ENCODE data around the gene AJAP1. TPM values are rescaled to one million over a fixed set of nuclear protein-coding genes. Genes with fewer than 3 reads are reported as not detected.

Gene AJAP1
- total RNA-seq, 2 experiments from 2014 or later = 0.39 to 0.47 TPM

- H3K4me1 ChIP-seq (ENCODE audit: insufficient read depth, low read length) = no peaks in the 10 kb centered on the region
- H3K9me3 Mint-ChIP-seq = no peaks in the 10 kb centered on the region
- H3K27me3 Mint-ChIP-seq = peaks cover 8% of the 10 kb centered on the region
- H3K9me3 ChIP-seq (ENCODE audit: control insufficient read depth in 1 of 2, insufficient read depth in 1 of 2, low read length in 2 of 2) = no peaks in the 10 kb centered on the region
- H3K27me3 ChIP-seq (ENCODE audit: control insufficient read depth in 1 of 2, insufficient read depth in 2 of 2, low read length in 2 of 2) = no peaks in the 10 kb centered on the region
- ATAC-seq (ENCODE audit: poor library complexity) = no peak
- H3K27ac Mint-ChIP-seq = no peak overlapping the region
- ChIA-PET CTCF (no interaction called here), POLR2A (no interaction called here)
- no peaks in the 10 kb centered on the region for H3K36me3 Mint-ChIP-seq (ENCODE audit: low read depth)
- no peak for DNase-seq
- no peak overlapping the region for H3K4me3 ChIP-seq (ENCODE audit: low read length)
- H3K27ac ChIP-seq (ENCODE audit: low read depth in 1 of 2, low read length in 2 of 2) = no peak overlapping the region
- TF ChIP-seq CTCF (IDR thresholded peaks at IDR 0.05) = no peak
- H3K4me1 Mint-ChIP-seq (ENCODE audit: low read depth) = no peaks in the 10 kb centered on the region
- H3K4me3 Mint-ChIP-seq = no peak overlapping the region
- no peaks in the 10 kb centered on the region for H3K36me3 ChIP-seq (ENCODE audit: insufficient read depth, low read length)
- intact Hi-C loops (cut with DNase I, micrococcal nuclease) = no loop called here
These were observed 176.3 kb downstream of the AJAP1 start for GRCh38 chr1:4830707-4831106.

- no peak for TF ChIP-seq CTCF (IDR thresholded peaks at IDR 0.05)
- Mint-ChIP-seq H3K4me1 (ENCODE audit: low read depth) (no peaks in the 10 kb centered on the region), H3K9me3 (peaks cover 2% of the 10 kb centered on the region), H3K27ac (no peak overlapping the region), H3K4me3 (no peak overlapping the region), H3K27me3 (peaks cover 15% of the 10 kb centered on the region), H3K36me3 (ENCODE audit: low read depth) (no peaks in the 10 kb centered on the region)
- H3K4me1 ChIP-seq (ENCODE audit: insufficient read depth, low read length) = no peaks in the 10 kb centered on the region
- no peak overlapping the region for H3K4me3 ChIP-seq (ENCODE audit: low read length)
- no peaks in the 10 kb centered on the region for H3K36me3 ChIP-seq (ENCODE audit: insufficient read depth, low read length)
- POLR2A ChIA-PET = no interaction called here
- peaks cover 0 to 14% of the 10 kb centered on the region in 2 experiments for H3K9me3 ChIP-seq (ENCODE audit: control insufficient read depth in 1 of 2, insufficient read depth in 1 of 2, low read length in 2 of 2)
- H3K27me3 ChIP-seq (ENCODE audit: control insufficient read depth in 1 of 2, insufficient read depth in 2 of 2, low read length in 2 of 2) = peaks cover 0 to 3% of the 10 kb centered on the region in 2 experiments
- CTCF ChIA-PET = no interaction called here
- no peak overlapping the region for H3K27ac ChIP-seq (ENCODE audit: low read depth in 1 of 2, low read length in 2 of 2)
- no peak for DNase-seq
- intact Hi-C loops (cut with DNase I, micrococcal nuclease) = no loop called here
- ATAC-seq (ENCODE audit: poor library complexity) = no peak
These were observed 182.2 kb downstream of the AJAP1 start for GRCh38 chr1:4836574-4836973.

GRCh38 chr1:4837031-4837600 lies 182.7 kb downstream of the AJAP1 start:
- H3K9me3 ChIP-seq (ENCODE audit: control insufficient read depth in 1 of 2, insufficient read depth in 1 of 2, low read length in 2 of 2) = peaks cover 0 to 14% of the 10 kb centered on the region in 2 experiments
- intact Hi-C loops (cut with DNase I, micrococcal nuclease) = no loop called here

More at GRCh38 chr1:4837031-4837600, 182.7 kb downstream of the AJAP1 start:
- H3K9me3 Mint-ChIP-seq = peaks cover 2% of the 10 kb centered on the region
- no peak overlapping the region for H3K27ac Mint-ChIP-seq
- no peaks in the 10 kb centered on the region for H3K36me3 Mint-ChIP-seq (ENCODE audit: low read depth)
- H3K4me3 Mint-ChIP-seq = no peak overlapping the region
- H3K27me3 Mint-ChIP-seq = peaks cover 15% of the 10 kb centered on the region
- no peaks in the 10 kb centered on the region for H3K4me1 Mint-ChIP-seq (ENCODE audit: low read depth)
- Histone ChIP-seq H3K27me3 (ENCODE audit: control insufficient read depth in 1 of 2, insufficient read depth in 2 of 2, low read length in 2 of 2) (peaks cover 0 to 3% of the 10 kb centered on the region in 2 experiments), H3K36me3 (ENCODE audit: insufficient read depth, low read length) (no peaks in the 10 kb centered on the region), H3K4me3 (ENCODE audit: low read length) (no peak overlapping the region), H3K4me1 (ENCODE audit: insufficient read depth, low read length) (no peaks in the 10 kb centered on the region), H3K27ac (ENCODE audit: low read depth in 1 of 2, low read length in 2 of 2) (no peak overlapping the region)
- no peak for DNase-seq
- ChIA-PET CTCF (no interaction called here), POLR2A (no interaction called here)
- no peak for ATAC-seq (ENCODE audit: poor library complexity)
- no peak for TF ChIP-seq CTCF (IDR thresholded peaks at IDR 0.05)
